DMS114 treated with DMSO at 0.1 percent for 48 hours (cell line): ENCODE results near the gene RAF1.
"Not testable (repeated sequence)": the region's sequence is repeated elsewhere in the genome, so short reads cannot be mapped to it uniquely, and the experiment has no call there.

Experiments
- DNase-seq: peaks from one replicate; lab custom pipeline; 2025; ENCODE audit not compliant: unreplicated experiment; lab: John Stamatoyannopoulos, UW

The RAF1 gene

DNA sequence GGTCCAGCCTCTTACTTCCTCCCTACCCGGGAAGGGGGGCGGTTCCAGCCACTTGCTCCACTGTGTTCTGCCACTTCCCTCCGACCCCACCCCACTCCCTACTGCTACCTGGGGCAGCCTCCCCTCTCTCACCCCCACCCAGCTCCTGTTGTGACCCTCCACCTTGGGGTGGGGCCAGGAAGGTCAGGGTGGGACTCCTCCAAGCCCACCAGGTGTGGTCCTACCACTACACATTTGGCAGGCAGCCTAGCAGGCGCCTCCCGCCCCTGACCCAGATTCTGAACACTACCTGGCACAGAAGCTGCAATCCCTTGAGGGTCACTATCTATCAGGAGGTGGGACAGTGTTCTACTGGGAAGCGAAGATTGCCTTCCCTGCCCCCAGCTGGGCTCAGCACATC is 13.7 kb upstream of the RAF1 start:
- DNase-seq, result no peak

GRCh38 chr3:12675115-12675810 is 11.3 kb upstream of the RAF1 start:
- no peak for DNase-seq

DNA sequence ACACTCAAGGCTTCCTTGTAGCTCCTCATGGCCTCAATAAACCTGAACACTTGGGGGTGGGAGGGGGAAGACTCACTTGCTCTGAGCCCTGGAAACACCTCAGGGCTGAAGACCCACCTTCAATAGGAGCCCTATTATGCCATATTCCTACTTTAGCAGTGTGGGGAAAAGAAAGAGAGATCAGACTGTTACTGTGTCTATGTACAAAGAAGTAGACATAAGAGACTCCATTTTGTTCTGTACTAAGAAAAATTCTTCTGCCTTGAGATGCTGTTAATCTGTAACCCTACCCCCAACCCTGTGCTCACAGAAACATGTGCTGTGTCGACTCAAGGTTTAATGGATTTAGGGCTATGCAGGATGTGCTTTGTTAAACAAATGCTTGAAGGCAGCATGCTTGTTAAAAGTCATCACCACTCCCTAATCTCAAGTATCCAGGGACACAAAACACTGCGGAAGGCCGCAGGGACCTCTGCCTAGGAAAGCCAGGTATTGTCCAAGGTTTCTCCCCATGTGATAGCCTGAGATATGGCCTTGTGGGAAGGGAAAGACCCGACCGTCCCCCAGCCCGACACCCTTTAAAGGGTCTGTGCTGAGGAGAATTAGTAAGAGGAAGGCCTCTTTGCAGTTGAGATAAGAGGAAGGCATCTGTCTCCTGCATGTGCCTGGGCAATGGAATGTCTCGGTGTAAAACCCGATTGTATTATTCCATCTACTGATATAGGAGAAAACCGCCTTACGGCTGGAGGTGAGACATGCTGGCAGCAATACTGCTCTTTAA is 10.2 kb upstream of the RAF1 start:
- DNase-seq, result not testable (repeated sequence)

DNA sequence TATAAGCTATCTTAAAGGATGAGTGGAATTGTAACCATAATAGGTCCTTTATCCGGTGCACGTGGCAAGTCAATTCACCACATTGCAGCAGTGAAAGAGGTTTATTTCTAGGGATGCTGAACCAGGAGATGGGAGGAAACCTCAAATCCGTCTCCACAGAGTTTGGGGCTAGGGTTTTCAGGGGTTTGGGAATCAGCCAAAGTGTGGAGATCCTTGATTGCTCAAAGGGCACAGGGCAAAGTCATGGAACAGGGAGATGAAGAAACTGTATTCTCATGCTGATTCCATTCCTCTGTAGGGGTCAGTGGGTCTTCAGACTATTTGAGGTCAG is 7.2 kb upstream of the RAF1 start:
- no peak for DNase-seq

DNA sequence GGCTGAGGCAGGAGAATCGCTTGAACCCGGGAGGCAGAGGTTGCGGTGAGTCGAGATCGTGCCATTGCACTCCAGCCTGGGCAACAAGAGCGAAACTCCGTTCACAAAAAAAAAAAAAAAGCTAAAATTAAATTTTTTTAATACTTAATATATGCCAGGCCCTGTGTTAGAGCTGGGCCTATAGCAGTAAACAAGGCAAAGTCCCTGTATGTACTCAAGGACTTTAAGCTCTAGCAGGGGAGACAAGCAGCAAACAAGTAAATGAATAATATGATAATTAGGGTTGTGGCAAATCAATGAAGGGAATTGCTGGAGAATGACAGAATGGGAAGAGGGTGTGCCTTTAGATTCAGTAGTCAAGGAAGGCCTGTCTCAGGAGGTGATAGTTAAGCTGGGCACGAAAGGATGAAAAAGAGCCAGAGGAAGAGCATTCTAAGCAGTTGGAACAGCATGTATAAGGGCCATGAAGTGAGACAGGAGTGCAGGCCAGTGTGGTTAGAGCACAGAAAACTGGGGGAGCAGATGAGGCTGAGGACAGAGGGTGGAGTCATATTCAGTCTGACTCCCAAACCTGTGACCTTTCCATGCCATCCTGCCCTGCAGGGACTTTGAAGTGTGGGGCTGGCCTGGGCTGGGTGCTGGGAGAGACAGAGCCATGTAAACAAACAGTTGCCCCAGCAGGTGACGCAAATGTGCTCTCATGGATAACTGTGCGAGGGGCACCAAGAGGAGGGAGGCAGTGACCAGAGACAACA is 6.6 kb upstream of the RAF1 start:
- no peak for DNase-seq

DNA sequence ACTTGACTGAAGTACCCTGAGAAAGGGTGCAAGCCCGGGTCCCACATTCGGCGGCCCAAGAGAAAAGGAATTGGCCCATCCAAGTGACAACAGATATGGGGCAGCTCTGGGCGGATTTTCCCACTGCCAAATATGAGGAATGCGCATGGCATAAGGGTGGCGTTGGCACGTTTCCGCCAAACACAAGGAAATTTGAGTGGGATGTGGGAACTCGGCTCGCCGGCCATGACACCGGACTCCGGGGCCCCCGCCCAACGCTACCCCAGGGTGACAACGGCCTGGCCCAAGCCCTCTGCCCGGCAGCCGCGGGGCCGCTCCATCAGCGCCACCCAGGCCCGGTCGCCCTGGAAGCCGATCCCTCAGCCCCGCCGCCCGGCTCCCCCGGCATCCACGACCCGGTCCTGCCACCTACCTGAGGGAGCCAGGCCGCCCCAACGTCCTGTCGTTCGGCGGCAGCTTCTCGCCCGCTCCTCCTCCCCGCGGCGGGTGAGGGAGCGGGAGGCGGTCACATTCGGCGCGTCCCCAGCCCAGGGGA is 449 bp downstream of the RAF1 start:
- no peak for DNase-seq

DNA sequence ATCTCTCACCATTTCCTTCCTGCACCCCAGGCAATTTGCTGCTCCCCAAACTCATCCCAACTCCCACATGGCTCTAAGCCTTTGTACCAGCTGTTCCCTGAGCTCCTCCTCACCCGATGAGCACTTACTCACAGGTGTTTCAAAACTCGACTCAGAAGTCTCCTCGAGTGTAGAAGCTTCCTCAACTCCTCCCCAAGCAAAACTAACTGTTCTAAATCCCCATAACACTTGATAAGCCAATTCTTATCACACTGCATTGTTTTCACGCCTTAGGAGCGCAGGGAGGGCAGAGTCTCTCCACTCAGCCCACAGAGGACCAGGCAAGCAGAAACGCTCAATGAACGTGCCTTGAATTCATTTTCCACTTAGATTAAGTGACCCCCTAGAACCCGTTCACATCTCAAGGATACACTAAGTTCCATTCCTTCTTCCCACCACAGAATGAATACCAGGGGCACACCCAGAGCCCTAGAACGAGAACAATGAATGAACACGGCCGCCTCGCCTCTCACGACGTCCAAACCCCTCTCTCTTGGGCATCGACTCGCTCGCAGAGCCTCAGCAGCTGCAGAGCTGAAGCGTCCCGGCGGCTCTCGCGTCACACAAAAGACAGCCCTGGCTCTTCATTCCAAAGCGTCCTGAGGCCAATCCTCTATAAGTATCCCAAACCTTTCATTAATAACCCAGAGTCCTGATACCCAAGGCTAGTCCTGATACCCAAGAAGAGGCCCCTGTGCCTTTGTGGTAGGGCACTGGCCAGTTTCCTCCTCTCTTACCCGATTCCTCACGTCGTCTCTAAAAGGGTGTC is 1.1 kb downstream of the RAF1 start:
- DNase-seq, result no peak

- DNase-seq, result no peak
Observed at GRCh38 chr3:12661926-12662592, 1.9 kb downstream of the RAF1 start.

DNA sequence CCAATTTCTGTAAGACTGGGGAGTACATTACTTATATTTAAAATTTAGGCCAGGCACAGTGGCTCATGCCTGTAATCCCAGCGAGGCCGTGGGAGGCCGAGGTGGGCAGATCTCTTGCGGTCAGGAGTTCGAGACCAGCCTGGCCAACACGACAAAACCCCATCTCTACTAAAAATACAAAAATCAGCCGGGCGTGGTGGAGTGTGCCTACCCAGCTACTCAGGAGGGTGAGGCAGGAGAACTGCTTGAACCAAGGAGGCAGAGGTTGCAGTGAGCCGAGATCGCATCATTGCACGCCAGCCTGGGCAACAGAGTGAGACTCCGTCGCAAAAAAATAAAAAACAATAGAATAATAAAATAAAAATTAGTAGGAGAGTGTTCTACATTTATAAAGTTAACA is 2.5 kb downstream of the RAF1 start:
- not testable (repeated sequence) for DNase-seq

GRCh38 chr3:12660196-12660595 is 3.7 kb downstream of the RAF1 start:
- DNase-seq, result no peak

DNA sequence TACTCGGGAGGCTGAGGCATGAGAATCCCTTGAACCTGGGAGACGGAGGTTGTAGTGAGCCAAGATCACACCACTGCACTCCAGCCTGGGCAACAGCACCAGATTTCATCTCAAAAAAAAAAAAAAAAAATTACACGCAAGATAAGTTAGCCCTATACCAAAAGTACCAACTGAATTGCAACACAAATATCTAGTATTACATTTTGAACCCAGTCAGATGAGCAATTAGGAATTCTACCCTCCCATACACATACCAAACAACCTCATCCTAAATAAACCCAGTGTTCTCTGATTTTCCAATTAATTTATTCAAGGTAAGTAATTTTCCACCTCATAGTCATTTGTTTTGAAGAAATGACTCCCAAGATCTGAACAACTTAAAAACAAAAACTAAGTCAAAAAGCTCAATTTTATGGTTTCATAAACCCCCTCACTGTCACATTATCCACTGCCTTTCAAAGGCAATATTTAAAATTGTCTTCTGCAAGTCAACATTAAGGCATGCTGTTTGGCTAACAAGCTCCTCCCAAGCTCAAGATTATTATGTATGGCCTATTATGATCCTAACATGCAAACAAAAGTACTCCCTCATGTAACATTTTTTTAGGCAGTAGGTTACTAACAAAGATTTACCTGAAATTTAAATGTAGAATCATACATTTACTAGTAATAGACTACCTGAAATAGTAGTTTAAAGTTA is 4.5 kb downstream of the RAF1 start:
- no peak for DNase-seq

- DNase-seq, result no peak
Observed at GRCh38 chr3:12658593-12659058, 5.3 kb downstream of the RAF1 start.

- DNase-seq, result no peak
Observed at GRCh38 chr3:12656850-12657249, 7.1 kb downstream of the RAF1 start.

DNA sequence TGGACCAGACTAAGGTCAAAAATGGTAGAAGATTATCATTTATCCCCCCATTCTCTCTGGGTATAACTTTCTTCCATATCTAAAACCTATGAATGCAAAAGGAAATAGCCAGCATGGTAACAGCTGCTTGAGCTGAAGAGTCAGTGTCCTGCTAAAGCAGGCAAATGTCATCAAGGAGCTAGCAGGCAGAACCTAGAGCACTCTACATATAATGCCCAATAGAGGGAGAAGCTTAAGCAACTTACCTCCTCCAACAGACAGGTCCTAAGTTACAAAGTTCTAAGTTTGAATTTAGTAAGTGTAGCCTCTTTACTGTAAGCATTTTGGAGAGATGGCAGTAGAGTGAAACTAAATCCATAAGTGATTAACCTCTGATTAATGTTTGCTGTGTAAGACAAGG is 7.7 kb downstream of the RAF1 start:
- DNase-seq, result no peak

DNA sequence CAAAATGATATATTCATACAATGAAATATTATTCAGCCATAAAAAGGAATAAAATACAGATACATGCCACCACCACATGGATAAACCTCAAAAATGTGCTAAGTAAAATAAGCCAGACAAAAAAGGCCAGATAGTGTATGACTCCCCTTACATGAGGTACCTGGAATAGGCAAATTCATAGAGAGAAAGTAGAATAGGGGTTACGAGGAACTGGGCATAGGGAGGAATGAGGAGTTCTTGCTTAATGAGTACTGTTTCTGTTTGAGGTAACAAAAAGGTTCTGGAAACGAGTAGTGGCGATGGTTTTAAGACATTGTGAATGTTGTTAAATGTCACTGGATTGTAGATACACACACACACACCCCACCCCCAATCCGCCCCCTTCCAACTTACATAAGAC is 8.2 kb downstream of the RAF1 start:
- DNase-seq, result no peak

- no peak for DNase-seq
Observed at GRCh38 chr3:12653747-12654146, 10.2 kb downstream of the RAF1 start.

DNA sequence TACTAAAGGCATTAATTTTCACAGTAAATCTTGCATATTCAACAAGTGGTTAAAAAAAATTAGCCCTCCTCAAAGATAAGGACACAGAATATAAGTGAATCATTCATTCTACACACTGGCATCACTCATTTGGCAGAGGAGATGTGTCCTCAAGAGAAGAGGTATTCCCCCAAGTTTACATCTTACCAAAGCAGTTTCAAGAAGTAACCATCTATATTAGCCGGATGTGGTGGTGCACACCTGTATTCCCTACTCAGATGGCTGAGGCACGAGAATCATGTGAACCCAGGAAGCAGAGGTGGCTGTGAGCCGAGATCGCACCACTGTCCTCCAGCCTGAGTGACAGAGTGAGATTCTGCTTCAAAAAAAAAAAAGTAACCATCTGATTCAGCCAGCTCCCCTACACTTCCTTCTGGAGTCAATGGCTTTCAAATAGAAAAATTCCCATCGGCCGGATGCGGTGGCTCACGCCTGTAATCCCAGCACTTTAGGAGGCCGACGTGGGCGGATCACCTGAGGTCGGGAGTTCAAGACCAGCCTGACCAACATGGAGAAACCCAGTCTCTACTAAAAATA is 15.4 kb downstream of the RAF1 start:
- DNase-seq, result no peak

GRCh38 chr3:12644331-12644937 is 19.5 kb downstream of the RAF1 start:
- no peak for DNase-seq

- DNase-seq, result no peak
Observed at GRCh38 chr3:12643724-12644123, 20.2 kb downstream of the RAF1 start.
